Activated CD8-positive, alpha-beta T cell treated with anti-CD3 and anti-CD28 coated beads, Interleukin-2, amount 10 ng/mL, durations not matched to agents 7 days and 5 days (primary cell): Measurements from ENCODE around the gene ANKDD1B. TPM values are rescaled to one million over a fixed set of nuclear protein-coding genes. Genes with fewer than 3 reads are reported as not detected.
A peak's percentile ranks its signal among the peaks of the same experiment; 100 is the strongest.
"Not testable (repeated sequence)": the region's sequence is repeated elsewhere in the genome, so short reads cannot be mapped to it uniquely, and the experiment has no call there.

Experiments used
- ATAC-seq: fragments of 150-1000 bp; cut with Tn5 transposase; one replicate; pipeline ENCODE4 v1.10.0; 2021; ENCODE audit warnings: moderate library complexity
- CTCF ChIA-PET: fragments of 350-600 bp; sonication (Branson Sonifier 250); formaldehyde crosslinking; loops from one replicate; lab custom pipeline; 2021; ENCODE audit warnings: antibody characterized with exemption; lab: Charles Lee
- POLR2A ChIA-PET: fragments of 350-600 bp; sonication (Branson Sonifier 250); formaldehyde crosslinking; loops from one replicate; lab custom pipeline; 2021; ENCODE audit warnings: antibody characterized with exemption; lab: Charles Lee
- DNase-seq: peaks from one replicate; pipeline ENCODE4 v3.0.0-alpha.2; 2020
- H3K27ac Mint-ChIP-seq: one replicate; pipeline ENCODE4 v1.8.0; 2021; ENCODE audit warnings: mild to moderate bottlenecking, mixed read lengths
- H3K27me3 Mint-ChIP-seq: one replicate; pipeline ENCODE4 v1.8.0; 2021; ENCODE audit warnings: low read depth, mixed read lengths
- H3K36me3 Mint-ChIP-seq: one replicate; pipeline ENCODE4 v1.8.0; 2021; ENCODE audit warnings: low read depth, mixed read lengths
- H3K4me1 Mint-ChIP-seq: one replicate; pipeline ENCODE4 v1.8.0; 2021; ENCODE audit warnings: low read depth, mixed read lengths
- H3K4me3 Mint-ChIP-seq: one replicate; pipeline ENCODE4 v1.8.0; 2021; ENCODE audit warnings: mild to moderate bottlenecking, mixed read lengths
- H3K9me3 Mint-ChIP-seq: one replicate; pipeline ENCODE4 v1.8.0; 2022; ENCODE audit warnings: mixed read lengths; ENCODE audit not compliant: insufficient read depth
- total RNA-seq, 2 experiments: library from RNA; stranded (reverse); gene quantifications; one replicate each; pipeline ENCODE4 v1.2.3, GENCODE V29; 2021

The ANKDD1B gene
- total RNA-seq, 2 experiments from 2014 or later: 0.18 to 0.32 TPM

DNA sequence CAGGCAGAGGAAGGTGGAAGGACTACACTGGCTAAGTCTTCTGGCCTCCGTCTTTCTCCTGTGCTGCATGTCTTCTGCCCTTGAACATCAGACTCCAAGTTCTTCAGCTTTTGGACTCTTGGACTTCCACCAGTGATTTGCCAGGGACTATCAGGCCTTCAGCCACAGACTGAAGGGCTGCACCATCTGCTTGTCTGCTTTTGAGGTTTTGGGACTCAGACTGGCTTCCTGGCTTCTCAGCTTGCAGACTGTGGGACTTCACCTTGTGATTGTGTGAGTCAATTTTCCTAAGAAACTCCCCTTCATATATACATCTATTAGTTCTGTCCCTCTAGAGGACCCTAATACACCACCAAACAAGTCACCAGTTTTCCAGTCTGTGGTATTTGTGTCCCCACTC lies 9.7 kb upstream of the ANKDD1B start:
- Mint-ChIP-seq H3K9me3 (no peaks in the 10 kb centered on the region), H3K27ac (no peak overlapping the region), H3K4me3 (no peak overlapping the region), H3K27me3 (no peaks in the 10 kb centered on the region), H3K4me1 (peaks cover 22% of the 10 kb centered on the region), H3K36me3 (peaks cover 35% of the 10 kb centered on the region)
- ATAC-seq: no peak
- CTCF ChIA-PET: no interaction called here
- DNase-seq: no peak
- POLR2A ChIA-PET: no interaction called here

DNA sequence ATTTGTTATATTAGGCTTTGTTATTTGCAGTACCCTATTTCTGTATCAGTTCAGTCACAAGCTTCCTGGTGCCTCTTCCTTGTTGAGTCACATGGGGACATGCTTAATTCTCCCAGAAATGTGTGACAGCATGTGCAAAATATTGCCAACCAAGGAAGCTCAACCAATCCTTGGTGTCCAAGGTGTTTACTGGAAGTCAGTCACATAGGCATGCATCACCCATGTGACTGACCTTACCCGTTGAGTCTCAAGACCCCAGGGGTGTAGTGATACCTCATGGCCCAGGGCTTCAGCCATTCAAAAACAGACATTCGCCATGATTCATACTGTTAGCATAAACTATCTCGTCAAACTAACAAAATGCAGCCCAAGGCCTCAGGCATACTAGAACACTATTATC lies 9.3 kb upstream of the ANKDD1B start:
- no peak overlapping the region for H3K4me3 Mint-ChIP-seq
- ChIA-PET POLR2A (no interaction called here), CTCF (no interaction called here)
- ATAC-seq (no peak), DNase-seq (no peak)
- no peaks in the 10 kb centered on the region for H3K27me3 Mint-ChIP-seq
- no peaks in the 10 kb centered on the region for H3K9me3 Mint-ChIP-seq
- H3K4me1 Mint-ChIP-seq: peaks cover 25% of the 10 kb centered on the region
- H3K36me3 Mint-ChIP-seq: peaks cover 31% of the 10 kb centered on the region
- H3K27ac Mint-ChIP-seq: no peak overlapping the region

- DNase-seq (no peak), ATAC-seq (no peak)
- no peaks in the 10 kb centered on the region for H3K9me3 Mint-ChIP-seq
- POLR2A ChIA-PET: no interaction called here
- CTCF ChIA-PET: interaction anchor here (0.7 kb wide), 1 partner anchor 15 kb away, joined by 3 read pairs; no protein-coding TSS in a partner anchor
- no peaks in the 10 kb centered on the region for H3K27me3 Mint-ChIP-seq
- H3K27ac Mint-ChIP-seq: no peak overlapping the region
- H3K4me3 Mint-ChIP-seq: no peak overlapping the region
- H3K36me3 Mint-ChIP-seq: peaks cover 28% of the 10 kb centered on the region
- H3K4me1 Mint-ChIP-seq: peaks cover 28% of the 10 kb centered on the region
These were observed 7.9 kb upstream of the ANKDD1B start for GRCh38 chr5:75603371-75603770.

DNA sequence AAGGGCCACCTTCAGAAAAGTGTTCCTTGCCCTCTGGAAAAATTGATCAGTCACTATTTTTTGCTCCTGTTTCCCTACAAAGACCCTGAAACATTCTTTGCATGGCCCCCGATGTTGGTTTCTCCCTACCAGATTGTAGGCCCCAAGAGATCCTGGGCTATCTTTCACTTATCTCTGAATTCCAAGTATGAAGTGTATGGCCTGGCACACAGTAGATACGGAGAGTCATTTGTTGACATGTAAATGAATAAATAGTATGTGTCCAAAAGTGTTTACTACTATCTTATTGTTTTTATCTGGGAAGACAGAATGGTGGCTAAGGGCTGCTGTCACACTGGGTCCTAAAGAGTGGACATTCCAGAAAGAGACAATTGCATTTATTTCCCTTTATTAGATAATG lies 7.4 kb upstream of the ANKDD1B start:
- Mint-ChIP-seq H3K4me3 (no peak overlapping the region), H3K36me3 (peaks cover 27% of the 10 kb centered on the region), H3K9me3 (no peaks in the 10 kb centered on the region), H3K4me1 (peaks cover 28% of the 10 kb centered on the region), H3K27ac (no peak overlapping the region), H3K27me3 (no peaks in the 10 kb centered on the region)
- ATAC-seq (no peak), DNase-seq (no peak)
- ChIA-PET POLR2A (no interaction called here), CTCF (interaction anchor here (0.7 kb wide), 1 partner anchor 15 kb away, joined by 3 read pairs; no protein-coding TSS in a partner anchor)

- POLR2A ChIA-PET: interaction anchor here (0.7 kb wide), 1 partner anchor 23 kb away, joined by 3 read pairs; no protein-coding TSS in a partner anchor
- H3K4me1 Mint-ChIP-seq: peaks cover 11% of the 10 kb centered on the region
- not testable (repeated sequence) for ATAC-seq, H3K9me3 Mint-ChIP-seq, H3K27me3 Mint-ChIP-seq, H3K4me3 Mint-ChIP-seq, H3K27ac Mint-ChIP-seq, DNase-seq
- CTCF ChIA-PET: interaction anchor here (0.7 kb wide), 1 partner anchor 30 kb away, joined by 3 read pairs; no protein-coding TSS in a partner anchor
- peaks cover 18% of the 10 kb centered on the region for H3K36me3 Mint-ChIP-seq
These were observed 3.9 kb upstream of the ANKDD1B start for GRCh38 chr5:75607341-75607740.

- ChIA-PET CTCF (no interaction called here), POLR2A (no interaction called here)
- Mint-ChIP-seq H3K9me3 (no peaks in the 10 kb centered on the region), H3K27me3 (peaks cover 16% of the 10 kb centered on the region), H3K27ac (no peak overlapping the region), H3K36me3 (peaks cover 10% of the 10 kb centered on the region), H3K4me3 (no peak overlapping the region), H3K4me1 (peaks cover 11% of the 10 kb centered on the region)
- no peak for DNase-seq
- ATAC-seq: no peak
These were observed 2.4 kb upstream of the ANKDD1B start for GRCh38 chr5:75608870-75609269.

DNA sequence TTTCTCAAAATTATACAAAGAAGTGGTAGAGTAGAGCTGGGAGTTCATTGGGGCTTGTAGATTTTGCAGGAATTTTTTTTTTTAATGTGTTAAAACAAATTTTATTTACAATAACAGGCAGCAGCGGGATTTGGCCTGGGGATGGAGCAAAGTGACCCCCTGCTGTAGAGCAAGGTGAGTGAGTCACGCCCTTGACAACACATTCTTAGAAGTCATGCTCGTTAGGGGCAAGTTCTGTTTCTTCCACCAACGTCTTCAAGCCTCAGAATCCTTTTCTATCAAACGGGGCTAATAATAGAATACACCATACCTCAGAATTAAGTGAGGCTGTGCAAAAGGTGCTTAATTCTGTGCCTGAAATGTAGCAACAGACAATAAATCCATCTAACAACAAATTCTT lies 1.1 kb upstream of the ANKDD1B start:
- no peak for DNase-seq

GRCh38 chr5:75610859-75611310 lies 368 bp upstream of the ANKDD1B start:
- H3K4me3 Mint-ChIP-seq: peak overlapping the region; percentile 45
- H3K36me3 Mint-ChIP-seq, H3K27ac Mint-ChIP-seq, POLR2A ChIA-PET, CTCF ChIA-PET, H3K9me3 Mint-ChIP-seq, DNase-seq, ATAC-seq: not testable (repeated sequence)
- H3K4me1 Mint-ChIP-seq: peaks cover 11% of the 10 kb centered on the region
- H3K27me3 Mint-ChIP-seq: peaks cover 16% of the 10 kb centered on the region

More for the DNA sequence above, 1.1 kb upstream of the ANKDD1B start:
- ATAC-seq: no peak
- Mint-ChIP-seq H3K4me3 (no peak overlapping the region), H3K36me3 (peaks cover 7% of the 10 kb centered on the region), H3K9me3 (no peaks in the 10 kb centered on the region), H3K27ac (no peak overlapping the region), H3K4me1 (peaks cover 11% of the 10 kb centered on the region), H3K27me3 (peaks cover 16% of the 10 kb centered on the region)
- ChIA-PET POLR2A (no interaction called here), CTCF (no interaction called here)

GRCh38 chr5:75612226-75612569 lies 945 bp downstream of the ANKDD1B start:
- Mint-ChIP-seq H3K9me3 (no peaks in the 10 kb centered on the region), H3K4me3 (no peak overlapping the region), H3K27me3 (peaks cover 16% of the 10 kb centered on the region), H3K4me1 (peaks cover 9% of the 10 kb centered on the region), H3K27ac (no peak overlapping the region), H3K36me3 (peaks cover 7% of the 10 kb centered on the region)
- DNase-seq (no peak), ATAC-seq (no peak)
- ChIA-PET POLR2A (no interaction called here), CTCF (no interaction called here)

DNA sequence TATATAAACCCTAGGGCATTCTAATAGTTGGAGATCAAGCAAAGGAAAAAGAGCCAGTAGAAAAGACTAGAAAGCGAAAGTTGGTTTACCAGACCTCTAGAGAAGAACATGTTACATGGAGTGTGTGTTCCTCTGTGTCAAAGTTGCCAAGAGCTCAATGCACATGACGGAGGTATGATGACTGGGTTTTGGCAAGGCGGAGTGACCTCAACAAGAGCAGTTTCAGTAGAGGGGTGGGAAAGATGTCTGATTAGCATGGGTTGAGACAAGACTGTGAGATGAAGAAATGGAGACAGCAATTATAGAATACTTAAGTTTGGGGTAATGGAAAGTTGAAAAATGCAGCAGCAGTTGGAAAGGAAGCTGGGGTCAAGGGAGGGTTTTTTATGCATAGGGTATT lies 1.6 kb downstream of the ANKDD1B start:
- no peak overlapping the region for H3K27ac Mint-ChIP-seq
- ChIA-PET CTCF (no interaction called here), POLR2A (no interaction called here)
- H3K4me1 Mint-ChIP-seq: peaks cover 5% of the 10 kb centered on the region
- no peak overlapping the region for H3K4me3 Mint-ChIP-seq
- H3K36me3 Mint-ChIP-seq: peaks cover 7% of the 10 kb centered on the region
- peaks cover 16% of the 10 kb centered on the region for H3K27me3 Mint-ChIP-seq
- DNase-seq: no peak
- H3K9me3 Mint-ChIP-seq: no peaks in the 10 kb centered on the region
- no peak for ATAC-seq

DNA sequence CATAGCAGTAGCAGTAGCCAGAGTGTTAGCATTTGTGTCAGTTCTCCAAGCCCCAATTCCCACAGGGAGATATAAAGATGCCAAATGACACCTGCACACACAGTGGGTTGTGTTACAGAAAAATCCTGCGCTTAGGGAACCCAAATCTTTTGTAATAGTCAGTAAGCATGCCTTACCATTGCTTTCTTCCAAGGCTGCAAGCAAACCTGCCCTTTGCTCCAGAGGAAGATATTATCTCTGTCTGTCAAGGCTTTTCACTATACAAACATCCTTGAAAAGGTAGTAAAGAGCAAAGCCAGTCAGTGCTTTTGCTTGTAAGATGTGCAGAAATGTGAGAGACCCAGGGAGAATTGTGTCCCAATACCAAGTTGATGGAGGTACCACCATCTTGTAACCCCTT lies 2.9 kb downstream of the ANKDD1B start:
- H3K27me3 Mint-ChIP-seq: peaks cover 16% of the 10 kb centered on the region
- H3K9me3 Mint-ChIP-seq: no peaks in the 10 kb centered on the region
- H3K27ac Mint-ChIP-seq: no peak overlapping the region
- ATAC-seq (no peak), DNase-seq (no peak)
- POLR2A ChIA-PET: no interaction called here
- H3K36me3 Mint-ChIP-seq: peaks cover 7% of the 10 kb centered on the region
- no peak overlapping the region for H3K4me3 Mint-ChIP-seq
- peaks cover 5% of the 10 kb centered on the region for H3K4me1 Mint-ChIP-seq
- CTCF ChIA-PET: no interaction called here

DNA sequence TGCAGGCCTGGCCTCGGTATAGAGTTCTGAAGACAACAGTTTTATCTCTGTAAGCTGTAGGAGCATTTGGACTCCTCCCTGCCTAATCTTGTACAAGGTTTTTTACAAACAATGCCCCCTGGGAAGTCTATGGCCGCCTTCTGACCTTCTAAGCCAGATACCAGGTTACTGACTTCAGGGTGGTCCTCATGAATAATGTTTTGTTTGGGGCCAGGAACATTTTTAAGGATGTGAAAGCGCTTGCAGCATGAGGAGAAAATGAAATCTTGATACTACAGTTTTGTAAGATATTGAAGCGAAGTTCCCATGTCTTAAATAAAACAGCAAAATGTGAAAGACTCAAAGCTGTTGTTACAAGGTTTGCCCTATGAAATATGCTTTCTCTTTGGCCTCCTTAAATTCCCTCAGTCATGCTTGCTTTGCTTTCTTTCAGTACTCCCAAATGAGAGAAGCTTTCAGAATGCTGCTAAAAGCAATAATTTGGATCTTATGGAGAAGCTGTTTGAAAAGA lies 5.2 kb downstream of the ANKDD1B start:
- Mint-ChIP-seq H3K4me3 (no peak overlapping the region), H3K4me1 (no peaks in the 10 kb centered on the region), H3K9me3 (no peaks in the 10 kb centered on the region), H3K36me3 (no peaks in the 10 kb centered on the region), H3K27ac (no peak overlapping the region), H3K27me3 (peaks cover 10% of the 10 kb centered on the region)
- ATAC-seq (no peak), DNase-seq (no peak)
- POLR2A ChIA-PET: no interaction called here
- CTCF ChIA-PET: no interaction called here
